SW 1271 (cell line): ENCODE data around the gene HIVEP1.
"Not testable (repeated sequence)": the region's sequence is repeated elsewhere in the genome, so short reads cannot be mapped to it uniquely, and the experiment has no call there.

Experiments
- DNase-seq, 2 experiments: peaks; one replicate each; lab custom pipeline; 2025; lab: John Stamatoyannopoulos, UW

HIVEP1 gene

GRCh38 chr6:12084681-12085080, 72.6 kb downstream of the HIVEP1 start:
- no peak for DNase-seq

GRCh38 chr6:12088531-12088930, 76.4 kb downstream of the HIVEP1 start:
- DNase-seq = no peak

GRCh38 chr6:12090714-12091113, 78.6 kb downstream of the HIVEP1 start:
- no peak for DNase-seq

- no peak for DNase-seq
These were observed 80.7 kb downstream of the HIVEP1 start for GRCh38 chr6:12092762-12093161.

GRCh38 chr6:12094689-12095088, 82.6 kb downstream of the HIVEP1 start:
- DNase-seq = no peak

GRCh38 chr6:12096342-12096741, 84.2 kb downstream of the HIVEP1 start:
- DNase-seq = no peak

- no peak for DNase-seq
These were observed 85.7 kb downstream of the HIVEP1 start for GRCh38 chr6:12097791-12098190.

GRCh38 chr6:12099623-12100338, 87.7 kb downstream of the HIVEP1 start:
- DNase-seq = no peak

GRCh38 chr6:12101048-12101447, 88.9 kb downstream of the HIVEP1 start:
- DNase-seq = no peak

GRCh38 chr6:12101653-12102312, 89.7 kb downstream of the HIVEP1 start:
- no peak for DNase-seq

GRCh38 chr6:12102350-12102749, 90.2 kb downstream of the HIVEP1 start:
- no peak for DNase-seq

- no peak for DNase-seq
These were observed 91.0 kb downstream of the HIVEP1 start for GRCh38 chr6:12103158-12103557.

- no peak for DNase-seq
These were observed 93.2 kb downstream of the HIVEP1 start for GRCh38 chr6:12105271-12105670.

GRCh38 chr6:12108376-12108775, 96.3 kb downstream of the HIVEP1 start:
- not testable (repeated sequence) for DNase-seq

GRCh38 chr6:12110523-12111362, 98.6 kb downstream of the HIVEP1 start:
- no peak for DNase-seq

GRCh38 chr6:12111363-12111670, 99.2 kb downstream of the HIVEP1 start:
- DNase-seq = no peak

- DNase-seq = no peak
These were observed 100.6 kb downstream of the HIVEP1 start for GRCh38 chr6:12112540-12113189.

- DNase-seq = no peak
These were observed 101.1 kb downstream of the HIVEP1 start for GRCh38 chr6:12113190-12113577.

GRCh38 chr6:12114055-12114503, 102.0 kb downstream of the HIVEP1 start:
- no peak for DNase-seq

GRCh38 chr6:12115001-12115400, 102.9 kb downstream of the HIVEP1 start:
- DNase-seq = no peak

GRCh38 chr6:12115492-12115891, 103.4 kb downstream of the HIVEP1 start:
- DNase-seq = no peak

GRCh38 chr6:12116264-12116800, 104.2 kb downstream of the HIVEP1 start:
- no peak for DNase-seq
